ENCODE measurements around the gene RTN4. TPM values are rescaled to one million over a fixed set of nuclear protein-coding genes. Genes with fewer than 3 reads are reported as not detected.

The RTN4 gene
- total RNA-seq, 4 donors from 2014 or later, result 119 to 205 (median 154) TPM

- intact Hi-C loops (cut with DNase I; ENCODE audit: low total_unique reads), result no loop called here
- H3K27ac ChIP-seq, result no peak overlapping the region
- no peaks in the 10 kb centered on the region for H3K4me1 ChIP-seq
- H3K4me3 ChIP-seq, result no peak overlapping the region
- no peaks in the 10 kb centered on the region for H3K36me3 ChIP-seq
- no peaks in the 10 kb centered on the region for H3K9me3 ChIP-seq
- H3K27me3 ChIP-seq, result no peaks in the 10 kb centered on the region
- TF ChIP-seq, protein P1, sequence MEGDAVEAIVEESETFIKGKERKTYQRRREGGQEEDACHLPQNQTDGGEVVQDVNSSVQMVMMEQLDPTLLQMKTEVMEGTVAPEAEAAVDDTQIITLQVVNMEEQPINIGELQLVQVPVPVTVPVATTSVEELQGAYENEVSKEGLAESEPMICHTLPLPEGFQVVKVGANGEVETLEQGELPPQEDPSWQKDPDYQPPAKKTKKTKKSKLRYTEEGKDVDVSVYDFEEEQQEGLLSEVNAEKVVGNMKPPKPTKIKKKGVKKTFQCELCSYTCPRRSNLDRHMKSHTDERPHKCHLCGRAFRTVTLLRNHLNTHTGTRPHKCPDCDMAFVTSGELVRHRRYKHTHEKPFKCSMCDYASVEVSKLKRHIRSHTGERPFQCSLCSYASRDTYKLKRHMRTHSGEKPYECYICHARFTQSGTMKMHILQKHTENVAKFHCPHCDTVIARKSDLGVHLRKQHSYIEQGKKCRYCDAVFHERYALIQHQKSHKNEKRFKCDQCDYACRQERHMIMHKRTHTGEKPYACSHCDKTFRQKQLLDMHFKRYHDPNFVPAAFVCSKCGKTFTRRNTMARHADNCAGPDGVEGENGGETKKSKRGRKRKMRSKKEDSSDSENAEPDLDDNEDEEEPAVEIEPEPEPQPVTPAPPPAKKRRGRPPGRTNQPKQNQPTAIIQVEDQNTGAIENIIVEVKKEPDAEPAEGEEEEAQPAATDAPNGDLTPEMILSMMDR (IDR thresholded peaks at IDR 0.05), result no peak
- no peak for TF ChIP-seq POLR2A (IDR thresholded peaks at IDR 0.05)
- DNase-seq, result no peak
Measured at GRCh38 chr2:54955358-54956110, 94.7 kb downstream of the RTN4 start.

- no peaks in the 10 kb centered on the region for H3K9me3 ChIP-seq
- no peak overlapping the region for H3K4me3 ChIP-seq
- H3K36me3 ChIP-seq, result no peaks in the 10 kb centered on the region
- H3K27ac ChIP-seq, result no peak overlapping the region
- H3K4me1 ChIP-seq, result no peaks in the 10 kb centered on the region
- DNase-seq, result no peak
- intact Hi-C loops (cut with DNase I; ENCODE audit: low total_unique reads), result no loop called here
- TF ChIP-seq POLR2A (IDR thresholded peaks at IDR 0.05), result no peak
- TF ChIP-seq, protein P1 (IDR thresholded peaks at IDR 0.05), result no peak
- no peaks in the 10 kb centered on the region for H3K27me3 ChIP-seq
Measured at GRCh38 chr2:54954705-54955357, 95.4 kb downstream of the RTN4 start.

DNA sequence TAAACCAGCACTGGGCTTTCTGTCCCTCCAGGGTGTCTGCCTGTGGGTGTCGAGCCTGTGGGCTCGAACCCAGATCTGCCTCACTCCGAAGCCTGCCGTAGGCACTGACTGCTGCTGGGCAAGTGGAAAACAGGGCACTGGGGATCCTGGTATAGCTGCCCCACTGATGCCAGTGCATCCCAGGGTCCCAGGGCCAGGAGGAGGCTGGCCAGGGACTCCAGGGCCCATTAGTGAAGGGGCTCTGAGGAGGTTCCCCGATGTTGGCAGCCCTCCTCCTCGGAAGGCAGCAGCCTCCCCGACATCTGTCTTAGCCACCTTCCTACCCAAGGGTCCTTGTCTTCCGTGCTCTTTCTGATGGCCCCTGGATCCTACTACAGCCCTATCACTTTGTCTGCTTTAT is 96.1 kb downstream of the RTN4 start:
- intact Hi-C loops (cut with DNase I; ENCODE audit: low total_unique reads), result no loop called here
- no peak overlapping the region for H3K27ac ChIP-seq
- H3K27me3 ChIP-seq, result no peaks in the 10 kb centered on the region
- H3K9me3 ChIP-seq, result no peaks in the 10 kb centered on the region
- H3K36me3 ChIP-seq, result no peaks in the 10 kb centered on the region
- H3K4me3 ChIP-seq, result no peak overlapping the region
- no peaks in the 10 kb centered on the region for H3K4me1 ChIP-seq
- DNase-seq, result no peak
- TF ChIP-seq, protein P1 (IDR thresholded peaks at IDR 0.05), result no peak
- TF ChIP-seq POLR2A (IDR thresholded peaks at IDR 0.05), result no peak

- intact Hi-C loops (cut with DNase I; ENCODE audit: low total_unique reads), result no loop called here
- H3K27me3 ChIP-seq, result no peaks in the 10 kb centered on the region
- TF ChIP-seq, protein P1 (IDR thresholded peaks at IDR 0.05), result no peak
- TF ChIP-seq POLR2A (IDR thresholded peaks at IDR 0.05), result no peak
- DNase-seq, result no peak
- H3K4me1 ChIP-seq, result no peaks in the 10 kb centered on the region
- H3K9me3 ChIP-seq, result no peaks in the 10 kb centered on the region
- no peak overlapping the region for H3K4me3 ChIP-seq
- H3K27ac ChIP-seq, result no peak overlapping the region
- H3K36me3 ChIP-seq, result no peaks in the 10 kb centered on the region
Measured at GRCh38 chr2:54952978-54953456, 97.2 kb downstream of the RTN4 start.

- no peaks in the 10 kb centered on the region for H3K4me1 ChIP-seq
- no peak overlapping the region for H3K4me3 ChIP-seq
- intact Hi-C loops (cut with DNase I; ENCODE audit: low total_unique reads), result no loop called here
- H3K9me3 ChIP-seq, result no peaks in the 10 kb centered on the region
- no peak for DNase-seq
- no peaks in the 10 kb centered on the region for H3K27me3 ChIP-seq
- TF ChIP-seq, protein P1 (IDR thresholded peaks at IDR 0.05), result no peak
- TF ChIP-seq POLR2A (IDR thresholded peaks at IDR 0.05), result no peak
- no peaks in the 10 kb centered on the region for H3K36me3 ChIP-seq
- H3K27ac ChIP-seq, result no peak overlapping the region
Measured at GRCh38 chr2:54952425-54952824, 97.8 kb downstream of the RTN4 start.

All from uterus (tissue), 4 donors.